ENCODE data around the gene LRRFIP1.
"Not testable (repeated sequence)": the region's sequence is repeated elsewhere in the genome, so short reads cannot be mapped to it uniquely, and the experiment has no call there.

The LRRFIP1 gene

GRCh38 chr2:237754182-237754581 is 126.8 kb downstream of the LRRFIP1 start:
- DNase-seq: no peak

GRCh38 chr2:237754626-237755248 is 127.3 kb downstream of the LRRFIP1 start:
- no peak for DNase-seq

- no peak for DNase-seq
Observed at GRCh38 chr2:237757616-237758015, 130.2 kb downstream of the LRRFIP1 start.

DNA sequence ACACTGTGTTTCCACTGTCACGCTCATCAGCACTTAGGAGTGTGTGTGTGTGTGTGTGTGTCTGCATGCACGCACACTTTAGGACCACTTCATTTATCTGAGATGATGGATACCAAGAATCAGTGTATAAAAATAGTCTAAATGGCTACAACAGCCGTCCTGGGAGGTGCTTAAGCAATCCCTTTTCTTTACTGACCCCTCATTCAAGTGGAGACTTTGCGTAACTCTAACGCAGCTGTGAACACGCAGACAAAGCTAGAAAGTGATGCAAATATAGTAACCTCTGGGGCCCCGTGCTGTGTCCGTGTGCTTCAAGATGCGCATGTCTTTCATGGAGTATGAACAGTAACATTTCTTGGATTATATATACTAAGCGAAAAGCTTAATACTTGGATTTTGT is 130.8 kb downstream of the LRRFIP1 start:
- DNase-seq: no peak

GRCh38 chr2:237759176-237759575 is 131.8 kb downstream of the LRRFIP1 start:
- no peak for DNase-seq

DNA sequence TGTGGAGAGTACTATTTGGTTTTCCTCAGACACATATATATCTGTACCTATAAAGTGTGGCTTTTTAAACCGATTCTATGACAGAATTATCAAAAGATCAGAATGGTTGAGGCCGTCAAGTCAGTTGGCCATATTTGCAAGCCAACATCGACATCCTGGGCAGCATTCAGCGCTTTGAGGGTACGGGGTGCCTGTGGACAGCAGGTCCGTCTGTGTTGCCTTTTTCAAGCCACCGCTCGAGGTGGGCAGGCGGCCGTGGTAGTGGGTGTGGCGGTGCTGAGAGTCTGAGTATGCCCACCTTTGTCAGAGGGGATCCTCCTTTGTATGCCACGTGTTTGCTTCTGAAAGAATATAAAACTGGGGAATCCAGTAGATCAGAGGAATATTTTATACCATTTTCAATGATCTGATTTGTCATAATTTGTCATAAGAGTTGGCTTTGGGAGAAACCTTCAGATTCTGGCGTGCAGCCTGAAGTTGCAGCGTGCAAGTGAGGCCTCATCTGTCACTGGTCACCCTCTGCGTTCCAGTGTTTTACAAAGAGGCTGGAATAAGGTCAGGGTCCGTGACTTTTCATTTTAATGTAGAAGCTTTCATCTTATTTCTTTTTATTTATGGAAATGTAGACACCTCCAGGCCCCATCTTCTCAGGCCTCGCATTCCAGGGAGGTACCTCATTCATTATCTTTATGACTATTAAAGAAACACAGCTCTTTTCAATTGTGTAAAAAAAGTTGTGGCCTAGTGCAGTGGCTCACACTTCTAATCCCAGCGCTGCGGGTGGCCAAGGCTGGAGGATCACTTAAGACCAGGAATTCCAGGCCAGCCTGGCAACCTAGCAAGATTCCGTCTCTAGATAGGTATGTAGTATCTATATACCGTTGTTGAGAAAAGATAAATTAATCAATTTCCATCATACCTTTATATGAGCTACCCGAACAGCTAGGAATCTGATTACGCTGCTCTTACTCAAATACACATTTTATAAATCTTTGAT is 133.4 kb downstream of the LRRFIP1 start:
- DNase-seq: no peak

- not testable (repeated sequence) for DNase-seq
Observed at GRCh38 chr2:237762291-237763182, 135.2 kb downstream of the LRRFIP1 start.

GRCh38 chr2:237763812-237764211 is 136.4 kb downstream of the LRRFIP1 start:
- no peak for DNase-seq

GRCh38 chr2:237765122-237765521 is 137.7 kb downstream of the LRRFIP1 start:
- DNase-seq: not testable (repeated sequence)

GRCh38 chr2:237765875-237766274 is 138.5 kb downstream of the LRRFIP1 start:
- DNase-seq: no peak

GRCh38 chr2:237766340-237766739 is 139.0 kb downstream of the LRRFIP1 start:
- no peak for DNase-seq

- DNase-seq: no peak
Observed at GRCh38 chr2:237772513-237772912, 145.1 kb downstream of the LRRFIP1 start.

DNA sequence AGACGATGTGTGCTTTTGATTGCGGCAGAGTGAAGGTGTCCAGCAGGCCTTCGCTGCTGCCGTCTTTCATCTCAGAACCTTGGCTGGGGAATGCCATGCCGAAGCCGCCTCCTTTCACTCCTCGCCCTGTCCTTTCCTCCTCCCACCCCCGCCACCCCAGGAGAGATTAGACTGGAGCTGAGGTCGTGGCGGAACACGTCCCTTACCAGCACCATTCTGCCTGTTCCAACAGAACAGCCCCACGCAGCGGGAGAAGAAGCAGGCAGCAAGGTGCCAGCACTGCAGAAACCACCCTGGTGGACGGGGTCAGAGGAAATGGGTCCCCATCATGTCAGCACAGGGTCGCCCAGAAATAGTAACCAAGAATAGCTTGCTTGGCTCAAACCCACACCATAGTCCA is 146.4 kb downstream of the LRRFIP1 start:
- DNase-seq: no peak

DNA sequence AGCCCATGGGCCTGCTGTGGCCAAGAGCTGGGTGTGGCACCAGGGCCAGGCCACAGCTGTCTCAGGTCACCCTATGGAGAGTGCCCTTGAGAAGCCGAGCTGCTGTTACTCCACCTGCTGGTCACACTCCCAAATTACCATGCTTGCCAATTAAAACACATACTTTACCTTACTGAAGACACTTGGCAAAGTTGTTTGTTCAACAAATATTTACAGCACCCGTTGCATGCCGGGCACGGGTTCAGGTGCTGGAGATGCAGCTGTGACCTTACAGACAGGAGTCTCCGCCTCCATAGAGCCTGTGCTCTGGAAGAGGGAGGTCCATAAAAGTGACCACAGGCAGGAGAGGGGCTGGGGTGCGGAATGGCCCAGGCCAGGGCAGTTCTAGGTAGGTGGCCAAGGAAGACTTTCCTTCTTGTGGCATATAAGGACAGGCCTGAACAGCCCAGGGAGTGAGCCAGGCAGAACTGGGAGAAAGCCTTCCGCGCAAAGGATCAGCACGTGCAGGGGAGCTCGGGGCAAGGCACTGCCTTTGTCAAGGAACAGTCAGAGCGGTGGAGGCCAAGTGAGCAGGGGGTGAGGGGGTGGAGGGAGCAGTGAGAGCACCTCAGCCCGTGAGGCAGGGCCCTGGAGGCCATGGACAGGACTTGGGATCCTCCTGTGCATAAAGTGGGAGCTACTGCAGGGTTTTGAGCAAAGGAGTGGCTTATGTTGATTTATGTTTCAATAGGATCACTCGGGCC is 147.6 kb downstream of the LRRFIP1 start:
- peak; percentile 17 for DNase-seq

GRCh38 chr2:237779521-237779920 is 152.1 kb downstream of the LRRFIP1 start:
- no peak for DNase-seq

GRCh38 chr2:237782181-237782580 is 154.8 kb downstream of the LRRFIP1 start:
- DNase-seq: no peak

- DNase-seq: not testable (repeated sequence)
Observed at GRCh38 chr2:237783678-237784077, 156.3 kb downstream of the LRRFIP1 start.

DNA sequence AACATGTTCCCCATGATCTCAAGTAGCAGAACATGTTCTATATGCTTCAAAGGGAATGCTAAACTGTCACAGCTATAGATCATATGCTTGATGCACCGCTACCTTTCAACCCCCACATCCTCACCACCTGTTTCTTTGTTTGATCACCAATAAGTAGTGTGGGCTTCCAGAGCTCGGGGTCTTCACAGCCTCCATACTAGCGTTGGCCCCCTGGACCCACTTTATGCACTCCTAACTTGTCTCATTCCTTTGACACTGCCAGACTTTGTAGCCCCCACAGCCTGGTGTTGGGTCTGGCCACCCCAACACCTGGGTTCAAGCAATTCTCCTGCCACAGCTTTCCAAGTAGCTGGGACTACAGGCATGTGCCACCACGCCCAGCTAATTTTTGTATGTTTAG is 159.5 kb downstream of the LRRFIP1 start:
- no peak for DNase-seq

- DNase-seq: no peak
Observed at GRCh38 chr2:237790353-237790752, 163.0 kb downstream of the LRRFIP1 start.

DNA sequence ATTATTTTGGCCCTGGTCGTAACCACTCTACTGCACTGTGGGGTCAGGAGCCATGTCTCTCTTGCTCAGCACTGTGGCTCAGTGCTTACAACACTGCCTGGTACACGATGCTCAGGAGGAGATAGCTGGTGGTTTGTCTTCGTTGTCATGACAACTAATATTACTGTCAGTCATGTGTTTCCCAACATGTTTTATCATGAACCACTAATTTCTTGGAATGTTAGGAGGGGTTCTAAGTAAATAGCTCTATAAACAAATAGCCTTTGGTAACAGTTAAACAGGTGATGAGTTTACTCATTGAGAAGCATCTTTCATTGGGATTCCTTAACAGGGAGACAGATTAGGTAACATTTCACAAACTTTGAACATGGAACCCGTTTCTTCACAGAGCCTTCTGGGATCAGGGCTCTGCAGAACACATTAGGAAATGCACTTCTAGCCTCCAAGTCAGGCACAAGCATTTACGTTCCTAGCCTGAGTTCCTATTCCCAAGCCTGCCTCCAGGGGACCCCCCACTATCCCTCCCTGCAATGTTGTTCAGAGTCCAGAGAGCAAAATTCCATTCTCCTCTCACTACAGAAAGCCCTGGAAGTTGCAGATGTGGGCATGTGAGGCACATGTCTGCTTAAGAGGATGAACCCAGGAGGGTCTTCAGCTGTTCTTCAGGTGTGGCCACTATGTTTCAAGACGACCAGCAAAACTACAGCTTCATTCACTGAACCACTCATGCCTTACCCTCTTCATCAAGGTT is 164.8 kb downstream of the LRRFIP1 start:
- DNase-seq: no peak

- DNase-seq: no peak
Observed at GRCh38 chr2:237797253-237797652, 169.9 kb downstream of the LRRFIP1 start.
